GM18870 (cell line): ENCODE results near the gene RAMP1.

Experiments
- ATAC-seq: cut with Tn5 transposase; IDR thresholded peaks from one replicate; pipeline ENCODE4 v1.9.1; 2021; ENCODE audit warnings: moderate library complexity; ENCODE audit not compliant: unreplicated experiment

Gene RAMP1

DNA sequence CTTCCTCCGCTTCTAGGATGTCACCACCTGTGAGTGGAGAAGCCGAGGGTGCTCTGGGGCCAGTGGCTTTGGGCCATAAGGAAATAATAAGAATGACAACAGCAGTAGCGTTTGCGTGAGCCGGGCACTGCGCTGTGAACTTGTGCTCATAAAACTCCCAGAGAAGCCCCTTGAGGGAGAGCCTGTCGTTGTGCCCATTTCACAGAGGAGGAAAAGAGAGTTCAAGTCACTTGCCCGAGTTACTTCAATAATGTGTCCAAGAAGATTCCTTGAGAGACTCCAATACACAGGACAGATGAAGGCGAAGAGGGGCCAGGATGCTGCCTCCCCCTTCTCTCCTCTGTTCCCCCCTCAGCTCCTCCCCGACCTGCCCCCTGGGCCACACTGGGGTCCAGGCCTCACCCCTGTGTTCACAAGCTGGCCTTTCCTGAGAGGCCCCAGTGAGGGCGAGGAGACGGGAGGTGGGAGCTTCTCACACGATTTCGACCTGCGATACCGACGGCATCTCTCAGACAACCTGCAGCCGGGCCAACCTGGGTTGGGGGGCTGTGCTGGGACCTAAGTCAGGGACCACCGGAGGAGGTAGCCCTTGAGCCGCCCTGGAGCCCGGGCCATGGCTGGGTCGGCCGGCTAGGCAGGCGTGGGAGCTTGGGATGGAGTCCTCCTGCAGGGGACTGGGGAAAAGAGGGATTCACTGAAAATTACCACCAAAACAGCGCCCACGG is 53.9 kb downstream of the RAMP1 start:
- ATAC-seq: no peak

DNA sequence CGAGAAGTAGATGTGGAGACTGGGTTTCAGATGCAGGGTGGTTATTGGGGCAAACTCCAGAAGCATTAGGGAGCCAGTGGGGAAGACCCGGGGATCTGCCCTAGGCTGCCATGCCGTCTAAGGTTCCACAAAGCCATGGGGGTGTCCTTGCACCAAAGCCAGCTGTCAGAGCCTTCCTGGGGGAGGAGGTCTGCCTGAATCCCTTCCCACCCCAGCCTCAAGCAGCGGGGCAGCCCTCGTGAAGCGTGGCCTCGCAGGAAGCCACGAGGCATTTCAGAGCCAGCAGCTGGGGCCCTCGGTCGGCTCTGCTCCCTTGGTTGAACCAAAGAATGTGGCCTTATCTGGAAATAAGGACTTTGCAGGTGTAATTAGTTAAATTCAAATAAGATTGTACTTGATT is 56.2 kb downstream of the RAMP1 start:
- ATAC-seq: no peak

DNA sequence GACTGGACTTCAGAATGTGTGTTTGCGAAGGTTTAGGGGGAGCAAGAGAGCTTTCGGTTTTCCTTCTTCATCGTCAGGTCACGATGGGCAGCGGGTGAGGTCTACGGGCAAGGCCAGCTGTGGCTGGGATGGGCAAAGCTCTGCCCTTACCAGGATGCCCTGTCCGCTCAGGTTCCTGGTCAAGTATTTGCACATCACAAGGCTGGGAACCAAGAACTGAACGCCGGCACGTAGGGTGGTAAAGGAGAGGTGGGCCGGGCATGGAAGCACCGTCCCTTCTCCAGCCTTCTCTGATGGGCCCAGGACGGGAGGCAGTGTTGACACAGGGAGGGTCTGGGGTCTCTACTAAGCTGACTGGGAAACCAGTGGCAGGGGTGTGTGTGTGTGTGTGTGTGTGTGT is 56.9 kb downstream of the RAMP1 start:
- no peak for ATAC-seq

DNA sequence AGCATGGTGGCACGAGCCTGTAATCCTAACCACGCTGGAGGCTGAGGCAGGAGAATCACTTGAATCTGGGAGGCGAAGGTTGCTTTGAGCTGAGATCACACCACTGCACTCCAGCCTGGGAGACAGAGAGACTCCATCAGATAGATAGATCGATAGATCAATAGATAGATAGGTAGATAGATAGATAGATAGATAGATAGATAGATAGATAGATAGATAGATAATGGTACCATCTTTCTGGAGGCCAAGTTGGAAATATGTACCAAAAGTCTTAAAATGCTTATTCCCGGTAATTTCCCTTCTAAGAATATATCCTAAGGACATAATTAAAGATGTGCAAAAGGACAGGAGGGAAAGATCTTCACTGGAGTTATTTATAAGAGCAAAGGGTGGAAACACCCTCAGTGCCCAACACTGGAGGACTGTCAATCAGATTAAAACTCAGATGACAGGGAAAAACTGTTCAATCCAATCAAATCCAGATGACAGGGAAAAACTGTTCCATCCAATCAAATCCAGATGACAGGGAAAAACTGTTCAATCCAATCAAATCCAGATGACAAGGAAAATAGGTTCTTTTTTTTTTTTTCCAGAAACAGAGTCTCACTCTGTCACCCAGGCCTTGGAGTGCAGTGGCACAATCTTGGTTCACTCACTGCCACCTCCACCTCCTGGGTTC is 58.4 kb downstream of the RAMP1 start:
- no peak for ATAC-seq

DNA sequence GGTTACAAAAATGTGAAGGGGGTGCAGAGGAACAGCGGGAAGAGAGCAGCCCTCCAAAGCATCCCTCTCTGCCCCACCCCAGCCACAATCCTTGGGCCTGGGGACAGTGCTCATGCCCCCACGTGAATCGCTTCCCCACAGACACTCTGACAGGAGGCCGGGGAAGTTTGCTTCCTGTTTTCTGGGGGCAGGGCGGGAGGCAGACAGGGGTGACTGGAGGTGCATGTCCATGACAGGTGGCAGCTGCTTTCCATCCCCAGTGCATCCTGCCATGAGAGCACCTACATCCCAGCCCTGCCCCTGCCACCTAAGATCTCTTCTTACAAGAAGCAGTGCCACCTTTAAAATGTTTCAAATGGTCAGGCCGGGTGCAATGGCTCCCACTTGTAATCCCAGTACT is 60.2 kb downstream of the RAMP1 start:
- ATAC-seq: no peak

DNA sequence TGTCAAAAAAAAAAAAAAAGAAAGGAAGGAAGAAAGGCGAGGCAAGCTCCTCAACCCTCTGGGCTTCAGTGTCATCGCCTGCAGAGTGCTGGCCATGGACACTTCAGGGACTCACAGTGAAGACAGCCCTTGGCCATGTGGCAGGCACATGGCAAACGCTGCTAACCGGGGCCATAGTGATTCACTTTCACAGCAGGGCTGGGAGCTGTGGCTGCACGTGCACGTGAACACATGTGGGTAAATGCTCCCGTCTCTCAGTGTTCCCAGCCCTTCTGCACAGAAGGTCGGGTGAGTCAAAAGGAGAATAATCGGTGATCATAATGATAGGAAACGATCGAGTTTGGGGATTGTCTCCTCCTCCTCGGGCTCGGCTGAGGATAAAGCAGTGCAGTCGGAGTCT is 61.2 kb downstream of the RAMP1 start:
- no peak for ATAC-seq

DNA sequence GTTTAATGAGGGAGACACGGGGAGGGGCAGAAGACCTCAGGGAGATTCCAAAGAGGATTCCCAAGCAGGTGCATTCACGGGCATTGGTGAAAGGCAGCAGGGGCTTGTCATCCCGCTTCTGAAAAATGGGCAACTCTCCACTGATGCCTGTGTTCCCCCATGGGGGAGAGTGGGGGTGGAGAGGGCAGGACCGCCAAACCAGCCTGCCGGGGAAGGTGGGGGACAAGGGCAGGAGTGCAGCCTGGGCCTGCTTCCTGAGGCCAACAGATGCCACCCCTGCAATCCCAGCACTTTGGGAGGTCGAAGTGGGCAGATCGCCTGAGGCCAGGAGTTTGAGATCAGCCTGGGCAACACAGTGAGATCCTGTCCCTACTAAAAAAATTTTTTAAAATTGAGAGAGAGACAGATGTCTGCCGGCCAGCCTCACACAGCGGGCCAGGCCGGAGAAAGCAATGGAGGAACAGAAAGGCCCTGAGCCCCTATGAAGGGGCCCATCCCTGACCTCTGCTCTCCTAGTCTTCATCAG is 62.6 kb downstream of the RAMP1 start:
- ATAC-seq: no peak

DNA sequence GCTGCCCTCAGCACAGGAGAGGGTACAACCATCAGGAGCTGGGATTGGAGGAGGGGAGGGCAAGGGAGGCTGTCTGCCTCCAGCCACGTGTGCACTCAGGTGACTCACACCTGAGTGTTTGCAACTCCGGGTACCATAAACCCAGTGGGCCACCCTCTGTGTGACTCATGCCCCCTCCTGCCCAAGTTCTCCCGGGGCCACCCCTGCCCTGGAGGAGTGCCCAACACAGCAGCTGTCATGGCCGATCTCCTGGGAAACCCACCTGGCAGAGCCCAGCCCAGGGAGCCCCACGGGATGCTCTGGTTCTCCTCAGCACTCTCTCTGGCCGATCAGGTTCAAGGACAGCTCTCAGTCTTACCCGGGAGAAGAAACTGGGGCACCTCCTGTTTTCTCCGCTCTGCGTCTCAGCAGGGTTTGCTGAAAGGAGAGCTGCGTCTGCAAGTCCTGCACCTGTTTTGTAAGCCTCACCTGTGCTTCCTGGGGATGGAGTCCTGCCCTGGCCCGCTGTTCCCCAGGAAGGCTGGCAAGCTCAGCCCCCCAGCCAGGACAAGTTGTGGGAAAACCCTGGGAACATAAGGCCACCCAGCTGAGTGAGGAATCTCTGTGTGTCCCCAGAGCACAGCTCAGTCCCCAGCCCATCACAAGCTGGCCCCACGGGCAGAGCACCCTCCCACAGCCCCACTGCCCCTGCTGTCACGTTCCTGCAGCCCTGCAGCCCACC is 63.4 kb downstream of the RAMP1 start:
- ATAC-seq: no peak

DNA sequence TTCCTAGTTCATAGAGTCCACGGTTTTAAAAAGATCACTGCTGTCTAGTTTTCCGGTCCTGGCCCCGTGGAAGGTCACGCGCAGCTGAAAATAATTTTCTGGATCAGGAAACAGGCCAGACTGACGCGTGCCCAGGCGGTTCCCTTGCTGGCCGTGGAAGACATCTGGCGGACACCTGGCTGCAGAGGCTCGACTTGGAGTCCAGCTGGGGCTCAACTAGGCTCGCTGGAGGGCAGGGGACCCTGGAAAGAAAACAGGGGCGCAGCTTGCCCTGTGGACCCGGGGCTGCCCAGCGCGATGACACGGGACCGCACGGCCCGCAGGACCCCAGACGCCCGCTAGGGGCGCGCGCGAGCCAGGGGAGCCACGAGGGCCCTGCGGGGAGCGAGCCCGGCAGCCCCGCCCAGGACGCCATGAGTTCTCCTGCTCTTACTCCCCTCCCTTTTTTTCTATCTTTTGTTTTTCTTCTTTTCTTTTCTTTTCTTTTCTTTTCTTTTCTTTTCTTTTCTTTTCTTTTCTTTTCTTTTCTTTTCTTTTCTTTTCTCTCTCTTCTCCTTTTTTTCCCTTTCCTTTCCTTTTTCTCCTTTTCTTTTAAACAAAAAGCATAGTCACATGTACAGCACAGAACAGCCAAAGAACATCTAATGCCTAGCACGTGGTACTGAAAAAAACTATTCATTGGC is 64.2 kb downstream of the RAMP1 start:
- ATAC-seq: no peak

DNA sequence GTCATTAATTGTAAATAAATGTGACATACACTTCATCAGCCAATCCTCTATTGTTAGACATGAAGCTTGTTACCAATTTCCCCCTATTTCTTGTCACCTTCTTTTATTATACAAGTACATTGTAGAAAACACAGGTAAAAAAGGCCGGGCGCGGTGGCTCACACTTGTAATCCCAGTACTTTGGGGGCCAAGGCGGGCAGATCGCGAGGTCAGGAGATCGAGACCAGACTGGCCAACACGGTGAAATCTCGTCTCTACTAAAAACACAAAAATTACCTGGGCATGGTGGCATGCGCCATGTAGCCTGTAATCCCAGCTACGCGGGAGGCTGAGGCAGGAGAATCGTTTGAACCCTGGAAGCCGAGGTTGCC is 64.7 kb downstream of the RAMP1 start:
- ATAC-seq: no peak

DNA sequence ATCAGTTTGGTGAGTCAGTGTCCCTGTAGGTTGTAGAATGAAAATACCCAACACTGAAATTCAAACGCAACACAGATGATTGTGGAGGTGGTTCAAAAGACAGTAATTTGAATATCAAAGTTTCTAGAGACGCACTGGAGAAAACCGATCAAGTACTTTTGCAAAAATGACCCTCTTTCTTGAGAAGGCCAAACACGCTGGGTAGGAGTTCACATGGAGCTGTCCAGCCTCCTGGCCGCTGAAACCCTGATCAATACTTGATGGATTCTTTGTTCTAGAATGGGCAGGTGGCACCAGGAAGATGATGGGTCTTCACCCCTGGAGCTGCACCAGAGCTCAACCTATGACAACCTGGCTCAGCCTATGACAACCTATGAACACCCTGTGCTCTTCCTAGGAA is 67.7 kb downstream of the RAMP1 start:
- no peak for ATAC-seq

DNA sequence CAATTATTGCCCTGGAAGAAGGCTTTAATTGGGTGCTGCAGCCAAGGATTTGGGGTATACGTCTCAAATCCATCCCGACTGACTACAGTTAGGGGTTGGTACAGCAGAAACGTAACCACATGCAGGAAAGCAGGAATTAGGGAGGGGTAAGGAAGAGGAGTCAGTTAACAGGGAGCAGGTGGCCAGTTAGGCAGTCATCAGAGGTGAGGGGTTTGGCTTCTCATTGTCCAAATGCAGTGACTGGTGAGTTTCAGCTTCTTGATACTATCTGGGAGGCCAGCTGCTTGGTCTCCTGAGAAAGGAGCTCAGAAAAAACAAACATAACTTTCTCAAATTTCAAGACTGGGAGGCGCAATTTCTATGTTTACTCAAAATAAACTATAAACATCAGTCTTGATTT is 68.6 kb downstream of the RAMP1 start:
- ATAC-seq: no peak

DNA sequence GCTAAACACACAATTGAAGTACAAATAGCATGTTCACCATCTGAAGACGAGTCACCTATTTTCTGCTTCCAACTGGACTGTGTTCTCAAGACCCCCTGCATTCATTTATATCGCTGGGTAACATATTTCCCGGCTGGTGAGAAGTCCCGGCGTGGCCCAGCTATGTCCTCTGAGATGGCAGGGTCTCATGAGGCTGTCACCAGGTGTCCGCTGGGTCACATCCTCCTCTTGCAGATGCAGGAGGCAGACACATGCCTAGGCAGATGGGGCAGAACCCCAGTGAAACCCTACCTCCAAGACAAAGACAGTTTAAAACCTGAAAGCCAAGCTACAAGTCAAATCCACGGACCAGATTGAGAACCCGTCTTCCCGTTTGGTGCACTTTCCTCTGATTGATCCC is 70.6 kb downstream of the RAMP1 start:
- ATAC-seq: no peak

DNA sequence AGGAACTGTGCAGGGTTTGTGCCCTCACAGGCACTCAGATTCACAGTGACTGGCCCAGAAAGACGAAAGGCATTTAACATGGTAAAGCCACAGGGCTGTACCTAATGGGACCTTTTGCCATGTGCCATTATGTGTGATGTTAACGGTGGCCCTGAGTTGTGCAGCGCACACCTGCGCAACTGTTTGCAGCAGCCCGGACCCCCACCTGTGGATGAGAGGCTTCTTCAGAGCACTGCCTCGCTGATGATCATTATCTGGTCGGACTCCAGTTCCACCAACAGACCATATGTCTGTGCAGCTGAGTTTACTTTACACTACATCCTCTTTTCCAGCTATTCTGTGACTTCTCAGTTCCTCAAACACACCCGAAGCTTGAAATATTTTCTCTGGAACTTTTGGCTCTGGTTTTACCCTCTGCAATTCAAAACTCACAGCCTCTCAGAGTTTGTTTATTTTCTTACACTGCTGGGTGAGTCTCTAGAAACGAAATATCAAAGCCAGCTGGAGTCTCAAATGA is 71.8 kb downstream of the RAMP1 start:
- ATAC-seq: no peak

DNA sequence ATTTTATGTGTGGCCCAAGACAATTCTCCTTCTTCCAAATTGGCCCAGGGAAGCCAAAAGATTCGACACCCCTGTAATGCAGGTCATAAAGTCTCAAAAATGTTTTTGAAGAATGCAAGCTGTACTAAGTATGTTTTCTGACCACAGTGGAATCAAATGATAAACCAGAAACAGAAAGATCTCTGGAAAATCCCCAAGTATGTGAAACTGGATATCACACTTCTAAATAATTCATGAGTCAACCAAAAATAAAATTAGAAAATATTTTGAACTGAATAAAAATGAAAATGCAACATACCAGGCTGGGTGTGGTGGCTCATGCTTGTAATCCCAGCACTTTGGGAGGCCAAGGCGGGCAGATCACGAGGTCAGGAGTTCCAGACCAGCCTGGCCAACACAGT is 73.3 kb downstream of the RAMP1 start:
- no peak for ATAC-seq

DNA sequence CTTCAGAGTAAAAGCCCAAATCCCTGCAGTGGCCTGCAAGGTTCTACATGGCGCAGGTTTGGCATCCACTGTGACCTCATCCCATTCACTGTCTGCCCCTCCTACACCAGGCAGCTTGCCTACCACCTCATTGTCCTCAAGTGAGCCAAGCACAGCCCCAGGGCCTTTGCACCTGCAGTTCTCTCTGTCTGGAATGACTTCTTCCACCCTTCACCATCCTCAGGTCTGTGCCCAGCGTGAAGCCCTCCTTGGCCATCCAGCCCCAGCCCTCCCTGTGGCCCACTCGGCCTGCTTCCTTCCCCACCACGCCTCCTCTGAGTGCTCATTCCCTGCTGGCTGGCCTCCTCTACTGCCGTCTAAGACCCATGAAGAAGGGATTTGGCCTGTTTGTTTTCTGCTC is 74.8 kb downstream of the RAMP1 start:
- no peak for ATAC-seq

DNA sequence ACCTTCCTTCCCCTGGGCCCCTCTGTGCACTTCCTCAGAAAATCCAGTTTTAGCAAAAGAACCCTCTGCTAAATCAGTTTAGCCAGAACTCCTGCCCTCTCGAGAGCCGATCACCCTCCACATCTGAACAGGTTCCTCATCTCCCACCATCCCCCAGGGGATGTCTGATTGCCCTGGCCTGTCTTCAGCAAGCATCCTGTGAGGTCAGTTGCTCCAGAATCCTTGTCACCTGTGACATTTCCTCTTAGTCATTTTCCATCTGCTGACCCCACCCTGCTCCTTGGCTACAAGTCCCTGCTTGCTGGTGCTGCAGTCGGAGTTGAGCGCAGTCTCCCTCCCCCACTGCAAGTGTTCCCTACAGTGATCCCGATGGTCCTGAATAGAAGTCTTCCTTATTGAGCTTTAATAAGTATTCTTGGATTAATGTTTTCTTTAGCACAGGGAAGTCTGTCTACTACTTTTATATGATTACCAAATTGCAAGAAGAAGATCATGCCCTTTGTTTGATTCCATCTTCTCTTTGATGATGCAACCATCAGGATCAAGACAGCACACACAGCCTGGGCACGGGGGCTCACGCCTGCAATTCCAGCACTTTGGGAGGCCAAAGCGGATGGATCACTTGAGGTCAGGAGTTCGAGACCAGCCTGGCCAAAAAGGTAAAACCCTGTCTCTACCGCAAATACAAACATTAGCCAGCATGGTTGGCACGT is 76.5 kb downstream of the RAMP1 start:
- no peak for ATAC-seq

DNA sequence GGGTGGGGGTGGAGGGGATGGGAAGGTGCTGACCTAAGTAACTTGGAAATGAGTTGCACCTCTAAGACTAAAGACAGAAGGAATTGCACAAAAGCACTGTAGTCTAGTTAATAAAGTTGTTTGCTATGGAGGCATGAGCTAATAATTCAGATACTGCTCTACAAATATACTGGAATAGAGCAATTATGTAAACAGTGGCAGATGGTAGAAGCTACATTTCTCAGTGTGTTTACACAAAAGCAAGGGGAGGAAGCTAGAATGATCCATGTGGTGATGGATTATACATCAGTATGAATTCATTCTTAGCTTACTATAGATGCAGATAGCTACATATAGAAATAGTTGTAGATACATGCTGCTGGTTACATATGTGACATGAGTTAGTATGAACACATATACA is 79.8 kb downstream of the RAMP1 start:
- ATAC-seq: no peak

DNA sequence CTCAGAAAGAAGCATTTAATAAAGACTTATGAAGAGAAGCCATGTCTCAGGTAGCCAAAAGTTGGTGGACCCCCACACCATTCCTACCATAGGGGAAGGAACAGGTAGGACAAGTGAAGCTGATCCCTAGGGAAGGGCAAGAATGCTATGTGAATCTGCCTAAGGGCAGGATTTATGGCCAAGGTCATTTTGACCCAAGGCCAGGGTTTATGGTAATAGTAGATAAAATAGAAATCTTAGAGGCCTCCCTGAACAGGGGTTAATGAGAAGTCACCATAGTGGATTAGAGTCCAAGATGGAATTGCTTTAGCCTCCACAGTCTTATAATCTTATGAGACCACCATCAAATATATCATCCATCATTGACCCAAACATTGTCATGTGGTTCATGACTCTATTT is 81.4 kb downstream of the RAMP1 start:
- ATAC-seq: no peak

DNA sequence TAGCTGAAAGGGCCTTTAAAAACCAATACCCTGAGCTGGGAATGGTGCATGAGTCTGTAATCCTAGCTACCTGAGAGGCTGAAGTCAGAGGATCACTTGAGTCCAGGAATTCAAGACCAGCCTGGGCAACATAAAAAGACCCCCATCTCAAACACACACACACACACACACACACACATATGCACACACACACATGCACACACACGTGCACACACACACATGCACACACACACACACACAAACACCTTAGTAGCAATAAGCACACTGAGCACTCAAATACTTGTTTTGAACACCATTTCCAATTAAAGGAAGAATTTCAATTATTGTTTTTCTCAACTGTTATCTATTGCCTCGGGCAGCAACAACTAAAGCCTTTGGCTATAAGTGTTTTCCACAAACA is 81.8 kb downstream of the RAMP1 start:
- no peak for ATAC-seq

DNA sequence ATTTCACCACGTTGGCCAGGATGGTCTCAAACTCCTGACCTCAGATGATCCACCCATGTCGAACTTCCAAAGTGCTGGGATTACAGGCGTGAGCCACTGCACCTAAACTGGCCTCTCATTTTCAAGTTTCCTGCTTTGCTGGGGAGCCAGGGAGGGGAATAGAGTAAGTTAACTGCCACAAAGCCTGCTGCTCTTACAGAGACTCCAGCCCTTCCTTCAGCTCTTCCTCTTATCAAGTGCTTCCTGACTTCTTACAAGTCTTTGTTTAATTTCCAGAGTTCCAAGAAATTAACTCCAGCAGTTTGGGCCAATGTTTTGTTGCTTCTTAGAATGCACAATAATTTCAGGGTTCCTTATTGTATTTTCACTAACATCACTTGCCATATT is 83.1 kb downstream of the RAMP1 start:
- ATAC-seq: no peak
